HG03103 (cell line): ENCODE measurements around the gene COL6A2.

Experiments
- ATAC-seq: cut with Tn5 transposase; IDR thresholded peaks from one replicate; pipeline ENCODE4 v1.9.1; 2021; ENCODE audit warnings: low read depth; ENCODE audit not compliant: unreplicated experiment

Gene COL6A2

GRCh38 chr21:46151989-46152926 is 54.3 kb downstream of the COL6A2 start:
- no peak for ATAC-seq

- no peak for ATAC-seq
Observed at GRCh38 chr21:46152927-46153246, 55.0 kb downstream of the COL6A2 start.

GRCh38 chr21:46153247-46154154 is 55.6 kb downstream of the COL6A2 start:
- no peak for ATAC-seq

- ATAC-seq, result no peak
Observed at GRCh38 chr21:46154155-46154954, 56.4 kb downstream of the COL6A2 start.

GRCh38 chr21:46154955-46155513 is 57.1 kb downstream of the COL6A2 start:
- no peak for ATAC-seq

- no peak for ATAC-seq
Observed at GRCh38 chr21:46155514-46156377, 57.8 kb downstream of the COL6A2 start, which contains the start of gene FTCD. FTCD (minus strand) TSS chr21:46155579; CDS start chr21:46155523, 56 bp downstream.

- no peak for ATAC-seq
Observed at GRCh38 chr21:46156378-46156645, 58.4 kb downstream of the COL6A2 start.

GRCh38 chr21:46156678-46157077 is 58.8 kb downstream of the COL6A2 start:
- no peak for ATAC-seq

- no peak for ATAC-seq
Observed at GRCh38 chr21:46157396-46157986, 59.6 kb downstream of the COL6A2 start.

- no peak for ATAC-seq
Observed at GRCh38 chr21:46157987-46158451, 60.1 kb downstream of the COL6A2 start.

GRCh38 chr21:46158666-46159300 is 60.9 kb downstream of the COL6A2 start:
- ATAC-seq, result no peak

- no peak for ATAC-seq
Observed at GRCh38 chr21:46159390-46159789, 61.5 kb downstream of the COL6A2 start.

- ATAC-seq, result no peak
Observed at GRCh38 chr21:46159841-46160656, 62.1 kb downstream of the COL6A2 start.

- no peak for ATAC-seq
Observed at GRCh38 chr21:46160657-46160906, 62.7 kb downstream of the COL6A2 start.

GRCh38 chr21:46160907-46161632 is 63.2 kb downstream of the COL6A2 start:
- ATAC-seq, result no peak

- ATAC-seq, result no peak
Observed at GRCh38 chr21:46161633-46162592, 64.0 kb downstream of the COL6A2 start.
